GM12892 (cell line): ENCODE measurements around the gene CORO2B.

ENCODE experiments used
- POLR2A ChIP-seq: IDR thresholded peaks from 2 replicates; pipeline ENCODE4 v1.6.1; 2011; ENCODE audit warnings: low read depth, low read length, control low read depth
- TAF1 ChIP-seq: IDR thresholded peaks from 2 replicates; pipeline ENCODE4 v1.6.1; 2011; ENCODE audit warnings: low read depth, mild to moderate bottlenecking, control low read depth, low read length, borderline replicate concordance

- TF ChIP-seq POLR2A (no peak), TAF1 (no peak)
Measured at GRCh38 chr15:68585574-68586273, 6.9 kb downstream of the CORO2B start.
